DOHH2 (cell line): Measurements from ENCODE around the gene AK3.
A peak's percentile ranks its signal among the peaks of the same experiment; 100 is the strongest.

ENCODE experiments used
- H3F3A ChIP-seq: fragments of 200-600 bp; sonication (generic), shearing (Covaris generic); 2 replicates; pipeline ENCODE4 v1.6.0; 2016; ENCODE audit warnings: antibody characterized with exemption, mild to moderate bottlenecking; ENCODE audit not compliant: control insufficient read depth, insufficient read depth
- H3K27ac ChIP-seq: fragments of 200-600 bp; sonication (generic); 2 replicates; pipeline ENCODE4 v1.5.1; 2014; ENCODE audit warnings: low read depth, mild to moderate bottlenecking, low read length, moderate library complexity
- H3K27me3 ChIP-seq: fragments of 200-600 bp; sonication (generic); 2 replicates; pipeline ENCODE4 v1.6.1; 2014; ENCODE audit warnings: mild to moderate bottlenecking, low read length, mixed read lengths; ENCODE audit not compliant: control insufficient read depth
- H3K36me3 ChIP-seq: fragments of 200-600 bp; sonication (generic); 2 replicates; pipeline ENCODE4 v1.6.1; 2014; ENCODE audit warnings: mild to moderate bottlenecking, low read length, moderate library complexity, mixed read lengths; ENCODE audit not compliant: control insufficient read depth
- H3K4me1 ChIP-seq: fragments of 200-600 bp; sonication (generic); 2 replicates; pipeline ENCODE4 v1.6.1; 2014; ENCODE audit warnings: mild to moderate bottlenecking, low read length, mixed read lengths; ENCODE audit not compliant: control insufficient read depth
- H3K4me2 ChIP-seq: fragments of 200-600 bp; sonication (generic); 2 replicates; pipeline ENCODE4 v1.6.0; 2014; ENCODE audit warnings: mild to moderate bottlenecking, low read length, moderate library complexity
- H3K4me3 ChIP-seq: fragments of 200-600 bp; sonication (generic); 2 replicates; pipeline ENCODE4 v1.5.1; 2014; ENCODE audit warnings: mild to moderate bottlenecking, low read length, mixed read lengths
- H3K79me2 ChIP-seq: fragments of 200-600 bp; sonication (generic); 2 replicates; pipeline ENCODE4 v1.6.1; 2014; ENCODE audit warnings: mild to moderate bottlenecking, low read length, mixed read lengths; ENCODE audit not compliant: control insufficient read depth
- H3K9me2 ChIP-seq: fragments of 200-600 bp; sonication (generic); replicated peaks from 2 replicates; pipeline ENCODE4 v1.6.1; 2014; ENCODE audit warnings: mild to moderate bottlenecking, low read length, mixed read lengths; ENCODE audit not compliant: control insufficient read depth
- H3K9me3 ChIP-seq: fragments of 200-600 bp; sonication (generic); 2 replicates; pipeline ENCODE4 v1.6.1; 2014; ENCODE audit warnings: antibody characterized with exemption, low read length, mixed read lengths; ENCODE audit not compliant: control insufficient read depth, insufficient read depth
- H4K20me1 ChIP-seq: fragments of 200-600 bp; sonication (generic); 2 replicates; pipeline ENCODE4 v1.6.0; 2014; ENCODE audit warnings: low read depth, mild to moderate bottlenecking, antibody characterized with exemption, low read length, moderate library complexity; ENCODE audit not compliant: control insufficient read depth, insufficient read depth
- CTCF ChIP-seq: fragments of 200-600 bp; sonication (generic); IDR thresholded peaks from one replicate; pipeline ENCODE4 v1.5.1; 2014; ENCODE audit warnings: antibody characterized with exemption, mild to moderate bottlenecking, low read depth, low read length; ENCODE audit not compliant: poor library complexity, severe bottlenecking
- EZH2phosphoT487 ChIP-seq: fragments of 200-600 bp; sonication (generic); IDR thresholded peaks from 2 replicates; pipeline ENCODE4 v1.6.1; 2017; ENCODE audit warnings: borderline replicate concordance, mild to moderate bottlenecking, antibody characterized with exemption, low read length, moderate library complexity, mixed read lengths

The AK3 gene

GRCh38 chr9:4662989-4663792, 77.8 kb downstream of the AK3 start:
- no peaks in the 10 kb centered on the region for H4K20me1 ChIP-seq
- peaks cover 17% of the 10 kb centered on the region for H3K79me2 ChIP-seq
- no peaks in the 10 kb centered on the region for H3K9me2 ChIP-seq
- peaks cover 58% of the 10 kb centered on the region for H3K4me1 ChIP-seq
- TF ChIP-seq EZH2phosphoT487 (no peak), CTCF (no peak)
- no peaks in the 10 kb centered on the region for H3K9me3 ChIP-seq
- peaks cover 8% of the 10 kb centered on the region; the same call in 1 of the 2 replicates for H3F3A ChIP-seq
- no peak overlapping the region for H3K27ac ChIP-seq
- H3K36me3 ChIP-seq, result no peaks in the 10 kb centered on the region
- peak overlapping the region; percentile 98 for H3K4me2 ChIP-seq
- H3K27me3 ChIP-seq, result peaks cover 5% of the 10 kb centered on the region
- peak overlapping the region; percentile 96 for H3K4me3 ChIP-seq

GRCh38 chr9:4662108-4662988, 78.7 kb downstream of the AK3 start, which contains the start of gene PLPP6:
TSS of gene PLPP6 (plus strand) at chr9:4662294. CDS start at chr9:4662376, 82 bp downstream.
- H4K20me1 ChIP-seq, result no peaks in the 10 kb centered on the region
- no peaks in the 10 kb centered on the region for H3K36me3 ChIP-seq
- peaks cover 17% of the 10 kb centered on the region for H3K79me2 ChIP-seq
- H3K4me3 ChIP-seq, result peak within 1 kb of the TSS; percentile 96
- peak within 1 kb of the TSS; percentile 98 for H3K4me2 ChIP-seq
- no peaks in the 10 kb centered on the region for H3K9me3 ChIP-seq
- H3K4me1 ChIP-seq, result peaks cover 53% of the 10 kb centered on the region
- H3F3A ChIP-seq, result peaks cover 8% of the 10 kb centered on the region; the same call in 1 of the 2 replicates
- H3K27me3 ChIP-seq, result peaks cover 2% of the 10 kb centered on the region
- TF ChIP-seq EZH2phosphoT487 (no peak), CTCF (peak; percentile 57)
- no peak within 1 kb of the TSS for H3K27ac ChIP-seq
- H3K9me2 ChIP-seq, result no peaks in the 10 kb centered on the region

- H3K27ac ChIP-seq, result no peak overlapping the region
- H3K27me3 ChIP-seq, result no peaks in the 10 kb centered on the region; the same call in none of the 2 replicates
- H3F3A ChIP-seq, result peaks cover 8% of the 10 kb centered on the region; the same call in 1 of the 2 replicates
- H3K4me1 ChIP-seq, result peaks cover 46% of the 10 kb centered on the region
- H3K36me3 ChIP-seq, result no peaks in the 10 kb centered on the region
- peak overlapping the region; percentile 96 for H3K4me3 ChIP-seq
- H3K9me2 ChIP-seq, result no peaks in the 10 kb centered on the region
- no peaks in the 10 kb centered on the region for H3K9me3 ChIP-seq
- no peaks in the 10 kb centered on the region for H4K20me1 ChIP-seq
- H3K79me2 ChIP-seq, result peaks cover 17% of the 10 kb centered on the region
- TF ChIP-seq CTCF (no peak), EZH2phosphoT487 (no peak)
- peak overlapping the region; percentile 98 for H3K4me2 ChIP-seq
These were observed 79.4 kb downstream of the AK3 start for GRCh38 chr9:4661611-4662010.
